GM18505 (cell line): ENCODE results near the gene MBTPS1.
A peak's percentile ranks its signal among the peaks of the same experiment; 100 is the strongest.
"Not testable (repeated sequence)": the region's sequence is repeated elsewhere in the genome, so short reads cannot be mapped to it uniquely, and the experiment has no call there.

Source experiments
- ATAC-seq: cut with Tn5 transposase; IDR thresholded peaks from one replicate; pipeline ENCODE4 v1.9.1; 2021; ENCODE audit not compliant: unreplicated experiment
- POLR2A ChIP-seq: IDR thresholded peaks from 4 replicates; pipeline ENCODE4 v1.6.1; 2011; ENCODE audit warnings: borderline replicate concordance; ENCODE audit not compliant: insufficient read depth, insufficient read length; ENCODE audit errors: extremely low read depth

The MBTPS1 gene

GRCh38 chr16:84119368-84119767 is 2.6 kb upstream of the MBTPS1 start:
- no peak for TF ChIP-seq POLR2A

GRCh38 chr16:84118315-84118714 is 1.6 kb upstream of the MBTPS1 start:
- ATAC-seq: not testable (repeated sequence)

More at GRCh38 chr16:84119368-84119767, 2.6 kb upstream of the MBTPS1 start:
- no peak for ATAC-seq

- ATAC-seq: no peak
These were observed 727 bp upstream of the MBTPS1 start for GRCh38 chr16:84117494-84117843.

GRCh38 chr16:84115919-84116719 is 623 bp downstream of the MBTPS1 start:
- ATAC-seq: peak; percentile 30
- no peak for TF ChIP-seq POLR2A

More at GRCh38 chr16:84117494-84117843, 727 bp upstream of the MBTPS1 start:
- TF ChIP-seq POLR2A: no peak

GRCh38 chr16:84111949-84112348 is 4.8 kb downstream of the MBTPS1 start:
- not testable (repeated sequence) for ATAC-seq

GRCh38 chr16:84111525-84111924 is 5.2 kb downstream of the MBTPS1 start:
- no peak for ATAC-seq
- no peak for TF ChIP-seq POLR2A

GRCh38 chr16:84110527-84110926 is 6.2 kb downstream of the MBTPS1 start:
- no peak for ATAC-seq
- TF ChIP-seq POLR2A: no peak

- no peak for ATAC-seq
- no peak for TF ChIP-seq POLR2A
These were observed 7.0 kb downstream of the MBTPS1 start for GRCh38 chr16:84109598-84110335.

GRCh38 chr16:84107921-84108320 is 8.8 kb downstream of the MBTPS1 start:
- no peak for TF ChIP-seq POLR2A
- no peak for ATAC-seq

GRCh38 chr16:84105948-84106740 is 10.6 kb downstream of the MBTPS1 start:
- no peak for ATAC-seq
- no peak for TF ChIP-seq POLR2A

- ATAC-seq: no peak
- TF ChIP-seq POLR2A: no peak
These were observed 11.4 kb downstream of the MBTPS1 start for GRCh38 chr16:84105301-84105815.

- TF ChIP-seq POLR2A: no peak
- ATAC-seq: no peak
These were observed 12.5 kb downstream of the MBTPS1 start for GRCh38 chr16:84104231-84104630.

- no peak for ATAC-seq
- no peak for TF ChIP-seq POLR2A
These were observed 13.1 kb downstream of the MBTPS1 start for GRCh38 chr16:84103678-84104077.
